Vagina (tissue), 2 donors: ENCODE measurements around the gene MICALL2. TPM values are rescaled to one million over a fixed set of nuclear protein-coding genes. Genes with fewer than 3 reads are reported as not detected.

Experiments
- DNase-seq, 2 donors: peaks; one replicate each; pipeline ENCODE4 v3.0.0-alpha.2; 2017; ENCODE audit errors: extremely low spot score in 2 of 2
- H3K27ac ChIP-seq: fragments of 200-600 bp; sonication (generic); one replicate; pipeline ENCODE4 v1.5.1; 2019
- H3K27me3 ChIP-seq: fragments of 200-600 bp; sonication (generic); one replicate; pipeline ENCODE4 v1.5.1; 2019
- H3K36me3 ChIP-seq, 2 donors: fragments of 200-600 bp; sonication (generic); one replicate each; pipeline ENCODE4 v1.5.1; 2017 to 2019
- H3K4me1 ChIP-seq: fragments of 200-600 bp; sonication (generic); one replicate; pipeline ENCODE4 v1.5.1; 2019
- H3K4me3 ChIP-seq, 2 donors: fragments of 200-600 bp; sonication (generic); 1 replicate in 1 of 2; 2 replicates in 1 of 2; pipeline ENCODE4 v1.5.1; 2016 to 2019
- H3K9me3 ChIP-seq: fragments of 200-600 bp; sonication (generic); one replicate; pipeline ENCODE4 v1.5.1; 2019
- CTCF ChIP-seq, 3 experiments: fragments of 450-650 bp in 2 of 3; fragments of 200-600 bp in 1 of 3; sonication (generic) in 1 of 3; IDR thresholded peaks; one replicate each; pipeline ENCODE4 v1.5.1; 2017 to 2019; ENCODE audit warnings: antibody characterized with exemption in 3 of 3, mild to moderate bottlenecking in 2 of 3, moderate library complexity in 2 of 3
- POLR2A ChIP-seq, 2 donors: fragments of 450-650 bp; IDR thresholded peaks; one replicate each; pipeline ENCODE4 v1.6.1; 2017; ENCODE audit warnings: antibody characterized with exemption in 2 of 2, mild to moderate bottlenecking in 2 of 2, moderate library complexity in 2 of 2
- POLR2AphosphoS5 ChIP-seq, 2 donors: sonication (generic); formaldehyde crosslinking; IDR thresholded peaks; one replicate each; pipeline ENCODE4 v1.9.0; 2017; ENCODE audit warnings: antibody characterized with exemption in 2 of 2, mild to moderate bottlenecking in 2 of 2, low read depth in 1 of 2; ENCODE audit not compliant: insufficient read depth in 1 of 2
- intact Hi-C: fragments of 100-400 bp; cut with DNase I; formaldehyde crosslinking; loops from one replicate; pipeline ENCODE4 v1.15.1; 2023
- total RNA-seq: library from RNA; depleted of rRNA; stranded (reverse); fragments of >200 nt; gene quantifications from one replicate; pipeline ENCODE4 v1.2.3, GENCODE V29; 2016

MICALL2 gene
- total RNA-seq, 1 donor from 2014 or later: 15.7 TPM

- Histone ChIP-seq H3K27ac (no peak overlapping the region), H3K9me3 (no peaks in the 10 kb centered on the region), H3K4me3 (no peak overlapping the region), H3K4me1 (no peaks in the 10 kb centered on the region), H3K36me3 (no peaks in the 10 kb centered on the region), H3K27me3 (no peaks in the 10 kb centered on the region)
- TF ChIP-seq CTCF (IDR thresholded peaks at IDR 0.05) (no peak), POLR2A (IDR thresholded peaks at IDR 0.05) (no peak), POLR2AphosphoS5 (IDR thresholded peaks at IDR 0.05; ENCODE audit: insufficient read depth in 1 of 2, low read depth in 1 of 2) (no peak)
- no peak for DNase-seq
- intact Hi-C loops: no loop called here
These were observed 73.3 kb downstream of the MICALL2 start for GRCh38 chr7:1385809-1386622.

- TF ChIP-seq POLR2A (IDR thresholded peaks at IDR 0.05): no peak
- no peak for TF ChIP-seq POLR2AphosphoS5 (IDR thresholded peaks at IDR 0.05; ENCODE audit: insufficient read depth in 1 of 2, low read depth in 1 of 2)
- TF ChIP-seq CTCF (IDR thresholded peaks at IDR 0.05): no peak
- H3K27me3 ChIP-seq: no peaks in the 10 kb centered on the region
These were observed 74.0 kb downstream of the MICALL2 start for GRCh38 chr7:1385086-1385808.

More at GRCh38 chr7:1385086-1385808, 74.0 kb downstream of the MICALL2 start:
- Histone ChIP-seq H3K9me3 (no peaks in the 10 kb centered on the region), H3K36me3 (no peaks in the 10 kb centered on the region), H3K4me1 (no peaks in the 10 kb centered on the region), H3K4me3 (no peak overlapping the region), H3K27ac (no peak overlapping the region)
- intact Hi-C loops: no loop called here
- DNase-seq: no peak

Other genes starting within 250 kb of the MICALL2 start
- not detected for gene UNCX, start 226.6 kb downstream of the MICALL2 start, total RNA-seq
- 67.3 TPM for gene INTS1, start 44.9 kb upstream of the MICALL2 start, total RNA-seq
- 30.0 TPM for gene MAFK, start 71.2 kb upstream of the MICALL2 start, total RNA-seq
- gene TMEM184A, start 96.7 kb upstream of the MICALL2 start, total RNA-seq: 129 TPM
- 49.6 TPM for gene PSMG3, start 110.6 kb upstream of the MICALL2 start, total RNA-seq
- 2.2 TPM for gene ELFN1, start 210.8 kb upstream of the MICALL2 start, total RNA-seq